ENCODE results near the gene TOMM6.
A peak's percentile ranks its signal among the peaks of the same experiment; 100 is the strongest.
"Not testable (repeated sequence)": the region's sequence is repeated elsewhere in the genome, so short reads cannot be mapped to it uniquely, and the experiment has no call there.

TOMM6 gene

DNA sequence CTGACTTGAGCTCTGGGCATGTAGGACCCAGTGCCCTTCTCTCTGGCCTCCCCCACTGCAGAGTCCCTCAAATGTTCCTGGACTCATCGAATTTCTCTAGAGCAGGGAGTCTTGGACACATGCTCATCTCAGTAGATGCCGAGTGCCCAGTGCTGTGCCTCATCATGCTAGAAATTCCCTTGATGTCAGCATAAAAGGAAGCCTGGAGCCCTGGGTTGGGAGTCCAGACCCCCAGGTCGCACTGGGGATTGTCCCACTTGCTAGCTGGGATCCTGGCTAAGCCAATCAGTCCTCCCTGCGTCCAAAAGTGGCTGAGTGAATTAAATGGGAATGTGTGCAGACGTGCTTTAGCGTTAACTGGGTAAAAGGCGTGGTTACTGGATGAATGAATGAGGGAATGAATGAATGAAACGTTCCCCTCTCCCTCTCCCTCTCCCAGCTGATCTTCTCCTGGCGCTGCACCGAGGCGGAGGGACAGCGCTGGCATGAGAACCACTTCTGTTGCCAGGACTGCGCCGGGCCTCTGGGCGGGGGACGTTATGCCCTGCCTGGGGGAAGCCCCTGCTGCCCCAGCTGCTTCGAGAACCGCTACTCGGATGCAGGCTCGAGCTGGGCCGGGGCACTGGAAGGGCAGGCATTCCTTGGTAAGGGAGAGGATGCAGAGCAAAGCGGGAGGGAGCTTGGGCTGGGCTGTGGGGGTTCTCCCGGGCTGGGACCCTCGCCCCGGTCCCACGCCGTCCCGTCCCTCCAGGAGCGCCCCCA, 1.6 kb upstream of the TOMM6 start:
- no peak for DNase-seq

GRCh38 chr6:41786451-41787218, 859 bp upstream of the TOMM6 start:
- peak; percentile 69 to 72 for DNase-seq

DNA sequence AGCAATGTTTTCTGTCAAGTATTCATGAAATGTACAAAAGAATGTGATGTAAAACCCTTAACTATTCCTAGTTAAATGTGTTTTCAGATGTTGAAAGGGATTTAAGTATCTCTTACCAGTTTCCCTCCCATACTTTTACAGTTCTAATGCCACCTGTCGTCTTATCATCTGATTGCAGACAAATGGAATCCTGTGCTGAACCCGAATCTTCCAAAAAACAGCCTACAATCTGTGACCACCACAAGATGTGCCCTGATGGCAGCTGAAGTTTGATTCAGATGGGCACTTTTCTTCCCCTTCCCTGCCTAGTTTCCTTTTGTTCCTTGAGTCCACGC, 1.9 kb downstream of the TOMM6 start:
- no peak for DNase-seq

DNA sequence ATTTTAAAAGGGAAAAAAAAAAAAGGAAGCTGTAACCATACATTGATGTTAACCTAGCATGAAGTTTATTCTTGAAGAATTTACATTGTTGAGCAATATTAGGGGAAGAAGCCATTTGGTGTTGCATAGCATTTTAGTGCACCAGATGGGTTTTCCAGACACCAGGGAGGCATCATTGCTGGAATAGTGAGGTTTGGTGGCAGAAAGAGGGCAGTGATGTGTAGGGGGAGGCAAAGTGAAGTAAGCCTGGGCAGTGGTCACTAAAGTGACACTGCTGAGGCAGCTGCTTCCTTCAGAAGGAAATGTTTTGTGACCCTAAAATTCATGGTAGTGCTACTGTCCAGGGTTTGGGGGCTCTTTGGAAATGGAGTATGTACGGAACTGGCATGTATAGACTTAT, 2.6 kb downstream of the TOMM6 start:
- DNase-seq = peak; percentile 74 to 77

- DNase-seq = no peak
Measured at GRCh38 chr6:41791305-41791704, 3.8 kb downstream of the TOMM6 start.

- no peak for DNase-seq
Measured at GRCh38 chr6:41791984-41792383, 4.5 kb downstream of the TOMM6 start.

- no peak for DNase-seq
Measured at GRCh38 chr6:41796474-41796873, 9.0 kb downstream of the TOMM6 start.

DNA sequence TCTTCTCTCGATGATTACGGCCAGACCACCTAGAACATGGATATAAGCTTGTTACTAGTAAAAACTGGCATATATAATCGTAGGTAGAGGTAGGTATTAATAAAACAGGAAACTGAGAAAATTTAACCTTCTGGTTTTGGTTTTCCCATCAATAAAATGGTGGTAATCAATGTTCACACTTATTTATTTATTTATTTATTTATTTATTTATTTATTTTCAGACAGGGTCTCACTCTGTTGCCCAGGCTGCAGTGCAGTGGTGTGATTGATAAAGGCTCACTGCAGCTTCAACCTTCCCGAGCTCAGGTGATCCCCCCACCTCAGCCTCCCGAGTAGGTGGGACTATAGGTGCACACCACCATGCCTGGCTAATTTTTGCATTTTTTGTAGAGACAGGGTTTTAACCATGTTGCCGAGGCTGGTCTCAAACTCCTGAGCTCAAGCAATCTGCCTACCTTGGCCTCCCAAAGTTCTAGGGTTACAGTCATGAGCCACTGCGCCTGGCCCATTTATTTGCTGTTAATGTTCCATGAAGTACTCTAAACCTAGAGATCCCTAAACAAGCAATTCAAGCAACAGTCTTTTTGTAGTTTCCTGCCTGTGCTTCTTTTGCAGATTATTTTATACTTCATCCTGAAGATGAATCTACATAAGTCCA, 11.5 kb downstream of the TOMM6 start:
- DNase-seq = no peak

DNA sequence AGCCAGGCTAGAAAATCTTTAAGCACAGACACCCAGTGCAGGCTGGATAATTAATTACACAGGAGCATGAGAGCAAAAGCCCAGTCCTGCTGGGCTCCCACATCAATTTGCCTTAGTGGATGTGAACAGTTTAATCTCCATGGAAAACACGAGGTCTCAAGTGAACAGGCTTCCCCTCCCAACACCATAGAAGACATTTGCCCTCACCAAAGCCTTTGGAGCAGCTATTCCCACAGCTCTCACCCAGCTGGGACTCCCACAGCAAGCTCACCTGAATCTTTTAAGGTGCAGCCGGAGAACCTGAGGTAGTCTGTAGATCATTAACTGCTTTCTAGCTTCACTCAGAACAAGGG, 12.0 kb downstream of the TOMM6 start:
- no peak for DNase-seq

DNA sequence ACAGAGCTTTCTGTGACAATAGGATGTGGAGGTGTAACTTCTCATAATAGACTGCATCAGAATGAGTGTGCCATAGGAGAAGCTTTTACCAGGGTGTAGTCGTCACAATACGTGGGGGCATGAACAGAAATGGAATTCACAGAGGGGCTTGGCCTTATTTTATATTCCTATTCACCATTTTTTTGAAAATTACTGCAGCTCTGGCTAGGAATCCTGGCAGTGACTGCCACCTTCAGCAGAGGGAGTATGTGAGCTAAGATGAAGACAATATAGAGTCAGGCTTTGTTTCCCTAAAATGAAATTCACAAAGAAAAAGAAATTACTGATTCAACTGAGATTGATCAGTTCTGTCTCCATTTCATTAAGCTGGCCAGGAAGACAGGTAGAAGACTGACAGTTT, 13.9 kb downstream of the TOMM6 start:
- DNase-seq = peak; percentile 30 to 66

DNA sequence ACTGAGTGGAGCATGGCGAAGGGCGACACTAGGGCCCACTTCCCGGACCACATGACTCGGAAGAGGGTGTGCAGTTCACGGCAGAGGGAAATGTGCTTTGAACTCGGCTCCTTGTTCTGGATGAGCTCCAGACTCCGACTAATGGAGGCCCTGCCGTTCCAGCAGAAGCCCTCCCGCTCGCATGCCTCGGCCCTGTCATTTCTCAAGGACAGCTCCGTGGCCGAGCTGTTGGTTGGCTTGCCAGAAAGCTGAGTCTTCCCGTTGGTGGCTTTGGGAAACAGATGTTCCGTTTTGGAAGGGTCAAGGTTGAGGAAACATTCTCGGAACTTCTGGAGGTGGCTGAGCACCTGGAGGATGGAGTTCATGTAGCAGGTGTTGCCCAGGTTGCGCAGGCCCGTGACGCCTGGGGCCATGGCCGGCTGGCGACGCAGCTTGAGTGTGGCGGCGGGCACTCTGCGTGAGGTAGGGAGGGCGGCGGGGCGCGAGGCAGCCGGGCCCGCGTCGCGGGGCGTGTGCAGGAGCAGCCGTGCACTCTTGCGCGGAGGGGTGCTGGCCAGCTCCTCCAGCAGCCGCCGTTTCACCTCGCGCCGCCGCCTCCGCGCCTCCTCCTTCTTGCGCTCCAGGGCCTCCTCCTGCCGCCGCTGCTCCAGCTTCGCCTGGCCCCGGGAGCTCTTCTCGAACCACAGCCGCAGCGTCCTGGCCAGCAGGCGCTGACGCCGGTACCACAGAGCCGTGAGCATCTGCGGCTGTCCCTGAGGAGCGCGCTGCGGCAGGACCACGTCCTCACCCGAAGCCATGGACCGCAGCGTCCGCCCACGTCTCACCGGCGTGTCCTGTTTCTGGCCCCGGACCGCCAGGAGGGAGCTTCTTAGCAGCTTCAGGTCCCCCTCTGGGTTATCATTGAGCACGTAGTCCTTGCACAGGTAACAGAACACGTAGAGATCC, 18.6 kb downstream of the TOMM6 start:
- no peak for DNase-seq

DNA sequence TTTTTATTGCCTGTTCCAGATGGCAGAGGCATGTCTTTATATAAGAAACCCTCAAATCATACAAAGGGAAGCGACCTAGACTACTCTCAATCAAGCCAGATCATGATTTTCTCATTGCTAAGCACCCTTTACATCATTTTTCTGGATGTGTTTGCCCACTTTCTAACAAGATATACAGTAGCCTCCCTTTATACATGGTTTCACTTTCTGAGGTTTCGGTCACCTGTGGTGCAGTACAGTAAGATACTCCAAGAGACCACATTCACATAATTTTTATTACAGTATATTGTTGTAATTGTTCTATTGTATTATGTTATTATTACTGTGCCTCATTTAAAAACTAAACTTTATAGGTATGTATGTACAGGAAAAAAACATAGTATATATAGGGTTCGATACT, 23.6 kb downstream of the TOMM6 start:
- no peak for DNase-seq

- DNase-seq = not testable (repeated sequence)
Measured at GRCh38 chr6:41811946-41812345, 24.5 kb downstream of the TOMM6 start.

DNA sequence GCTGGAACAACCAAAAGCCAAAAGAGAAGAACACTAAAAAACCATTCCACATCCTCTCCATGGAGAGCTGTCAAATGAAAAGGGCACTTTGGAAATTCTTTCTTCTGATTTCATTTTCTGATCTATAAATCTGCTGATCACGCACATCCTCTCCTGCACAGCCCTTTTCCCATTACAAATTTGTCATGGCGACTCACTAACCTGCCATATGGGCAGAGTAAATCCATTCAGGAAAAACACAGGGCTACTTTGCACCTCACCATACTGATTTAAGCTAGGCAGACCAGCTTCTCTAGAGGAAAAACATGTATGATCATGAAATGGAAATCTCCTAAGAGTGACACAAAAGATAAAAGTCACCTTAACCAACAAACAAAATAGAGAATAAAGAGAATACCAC, 26.0 kb downstream of the TOMM6 start:
- DNase-seq = no peak

DNA sequence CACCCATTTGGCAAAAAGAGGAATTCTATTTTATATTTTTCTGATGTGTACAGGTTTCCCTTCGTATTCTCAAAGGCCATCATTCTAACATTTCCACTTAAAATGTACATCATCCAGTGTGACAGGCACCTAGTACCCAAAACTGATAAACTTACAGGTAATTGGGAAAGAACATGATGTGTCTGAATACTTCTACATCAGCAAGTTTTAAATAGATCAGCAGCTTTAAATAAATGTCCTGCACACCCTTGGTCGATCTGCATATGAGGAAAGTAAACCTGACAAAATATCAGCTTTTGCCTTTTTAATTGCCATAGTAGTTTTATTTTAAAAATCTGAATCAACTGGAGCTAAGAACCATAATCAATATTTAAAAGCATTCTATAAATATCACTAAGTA, 26.5 kb downstream of the TOMM6 start:
- DNase-seq = no peak

GRCh38 chr6:41814629-41815028, 27.1 kb downstream of the TOMM6 start:
- DNase-seq = no peak

GRCh38 chr6:41815587-41815986, 28.1 kb downstream of the TOMM6 start:
- DNase-seq = no peak

GRCh38 chr6:41818271-41819054, 31.0 kb downstream of the TOMM6 start:
- peak; percentile 83 to 92 for DNase-seq

GRCh38 chr6:41821266-41821665, 33.8 kb downstream of the TOMM6 start:
- DNase-seq = no peak

GRCh38 chr6:41822021-41822420, 34.5 kb downstream of the TOMM6 start:
- no peak for DNase-seq

DNA sequence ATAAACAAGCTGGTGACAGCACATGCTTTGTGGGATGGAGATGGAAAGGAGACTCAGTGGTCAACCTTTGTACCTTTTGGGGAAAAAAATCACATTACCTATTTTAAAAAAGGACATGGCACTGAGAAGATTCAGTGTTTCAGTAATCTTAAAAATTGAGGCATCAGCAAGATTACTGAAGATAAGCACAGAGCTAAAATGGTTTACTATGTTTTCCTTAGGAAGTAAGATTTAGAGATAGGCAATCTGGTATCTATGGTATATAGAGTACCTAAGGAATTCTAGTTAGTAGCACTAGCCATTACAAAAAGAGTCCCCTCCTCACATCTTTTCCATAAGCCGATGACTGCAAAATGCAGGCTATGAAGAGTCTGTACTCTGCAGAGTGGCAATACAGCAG, 35.7 kb downstream of the TOMM6 start:
- DNase-seq = no peak
